T-helper 2 cell treated with Interferon-gamma antibody and Interleukin-4, amounts not matched to agents 100 ng/mL and 5 ng/mL, for 36 hours (primary cell): ENCODE results near the gene UNK. TPM values are rescaled to one million over a fixed set of nuclear protein-coding genes. Genes with fewer than 3 reads are reported as not detected.

Source experiments
- intact Hi-C: fragments of 100-400 bp; cut with micrococcal nuclease; formaldehyde crosslinking; loops from one replicate; pipeline ENCODE4 v1.15.1; 2023
- total RNA-seq: library from RNA; stranded (reverse); gene quantifications from 2 replicates; pipeline ENCODE4 v1.2.3, GENCODE V29; 2022

Gene UNK
- total RNA-seq, 1 donor from 2014 or later: 29.3 TPM

DNA sequence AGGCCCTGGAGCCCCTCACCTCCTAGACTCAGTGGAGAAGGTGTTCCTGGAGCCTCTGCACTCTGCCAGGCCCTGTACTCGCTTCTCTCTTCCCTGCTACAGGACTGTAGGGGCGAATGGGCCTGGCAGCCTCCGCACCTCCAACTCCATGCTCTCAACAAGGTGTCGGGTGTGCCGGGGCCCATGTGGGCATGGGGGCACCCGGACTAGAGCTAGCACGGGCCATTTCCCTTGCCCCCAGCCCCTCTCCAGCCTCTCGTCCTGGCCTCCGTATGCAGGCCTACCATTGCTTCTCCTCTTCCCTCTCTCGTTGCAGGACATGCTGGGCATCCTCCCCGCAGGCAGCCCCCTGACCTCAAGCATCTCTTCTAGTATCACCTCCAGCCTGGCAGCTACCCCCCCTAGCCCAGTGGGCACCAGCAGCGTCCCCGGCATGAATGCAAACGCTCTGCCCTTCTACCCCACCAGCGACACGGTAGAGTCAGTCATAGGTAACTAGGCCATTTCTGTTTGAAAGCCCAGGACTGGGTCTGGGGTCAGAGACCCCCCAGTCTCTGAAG lies 33.8 kb downstream of the UNK start:
- intact Hi-C loops: no loop called here

DNA sequence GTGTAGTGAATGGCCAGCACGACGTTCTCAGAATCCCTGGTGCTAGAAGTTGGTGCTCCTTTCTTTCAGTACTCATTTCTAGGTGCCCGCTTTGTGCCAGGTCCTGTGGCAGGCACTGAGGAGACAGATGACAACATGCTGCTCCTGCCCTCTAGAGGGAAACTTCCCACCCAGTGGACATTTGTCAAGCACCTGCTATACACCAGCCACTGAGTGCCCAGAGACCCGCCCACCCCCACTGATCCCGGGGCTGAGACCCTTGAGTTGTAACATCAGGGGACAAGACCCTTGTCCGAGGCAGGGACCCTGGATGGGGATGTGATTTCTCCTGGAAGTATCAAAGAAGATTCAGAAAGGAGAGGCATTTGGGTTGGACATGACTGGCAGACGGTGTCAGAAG lies 34.5 kb downstream of the UNK start:
- intact Hi-C loops: no loop called here

DNA sequence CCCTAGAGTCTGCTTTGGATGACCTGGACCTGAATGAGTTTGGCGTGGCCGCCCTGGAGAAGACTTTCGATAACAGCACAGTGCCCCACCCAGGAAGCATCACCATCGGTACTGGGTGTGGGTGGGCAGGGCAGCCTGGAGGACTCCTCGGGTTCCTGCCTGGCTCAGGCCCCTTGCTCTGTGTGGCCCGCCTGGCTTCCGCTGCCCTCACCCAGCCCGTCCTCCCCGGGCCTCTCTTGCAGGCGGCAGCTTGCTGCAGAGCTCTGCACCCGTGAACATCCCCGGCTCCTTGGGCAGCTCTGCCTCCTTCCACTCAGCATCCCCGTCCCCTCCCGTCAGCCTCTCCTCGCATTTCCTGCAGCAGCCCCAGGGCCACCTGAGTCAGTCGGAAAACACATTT lies 35.1 kb downstream of the UNK start:
- intact Hi-C loops: no loop called here

DNA sequence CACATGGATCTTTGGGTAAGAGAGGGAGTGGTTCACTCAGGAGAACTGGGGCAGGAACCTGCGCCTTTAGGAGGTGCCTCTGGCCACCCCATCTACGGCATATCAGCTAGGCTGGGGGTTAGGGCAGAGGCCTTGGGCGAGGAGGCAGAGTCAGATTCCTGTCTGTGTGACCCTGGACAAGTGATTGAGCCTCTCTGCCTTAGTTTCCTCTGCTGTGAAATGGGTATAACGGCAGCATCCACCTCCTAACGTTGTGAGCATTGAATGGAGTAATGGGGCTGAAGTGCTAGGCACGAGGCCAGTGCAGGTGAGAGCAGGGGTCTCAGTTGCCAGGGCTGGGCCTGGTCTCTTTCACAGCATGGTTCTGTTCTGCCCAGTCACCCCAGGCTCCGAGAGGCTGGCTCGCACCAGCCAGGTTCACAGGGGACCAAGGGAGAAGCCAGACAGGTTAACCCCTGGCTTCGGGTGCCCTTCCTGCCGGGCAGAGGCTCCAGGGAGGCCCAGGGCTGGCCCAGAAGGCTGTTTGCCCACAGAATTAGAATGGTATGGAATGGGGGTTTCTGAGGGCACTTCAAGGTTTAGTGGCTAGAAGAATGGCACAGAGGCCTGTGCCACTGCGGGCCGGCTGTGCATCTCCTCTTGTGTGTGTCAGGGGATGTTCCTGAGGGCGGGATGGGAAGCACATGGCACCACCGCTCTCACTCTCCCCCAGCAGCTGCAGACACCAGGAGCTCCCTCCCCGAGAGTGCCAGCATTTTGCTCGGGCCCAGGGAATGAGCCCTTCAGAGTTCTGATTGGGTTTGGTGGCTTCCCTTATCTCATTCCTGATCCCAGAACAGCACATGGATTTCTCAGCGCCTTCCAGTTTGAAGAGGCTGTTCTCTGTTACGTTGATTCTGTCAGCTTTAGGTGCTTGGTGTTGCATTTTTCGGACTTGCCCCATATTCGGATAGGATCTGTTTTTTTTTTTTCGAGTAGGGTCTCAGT lies 35.8 kb downstream of the UNK start:
- intact Hi-C loops: no loop called here

DNA sequence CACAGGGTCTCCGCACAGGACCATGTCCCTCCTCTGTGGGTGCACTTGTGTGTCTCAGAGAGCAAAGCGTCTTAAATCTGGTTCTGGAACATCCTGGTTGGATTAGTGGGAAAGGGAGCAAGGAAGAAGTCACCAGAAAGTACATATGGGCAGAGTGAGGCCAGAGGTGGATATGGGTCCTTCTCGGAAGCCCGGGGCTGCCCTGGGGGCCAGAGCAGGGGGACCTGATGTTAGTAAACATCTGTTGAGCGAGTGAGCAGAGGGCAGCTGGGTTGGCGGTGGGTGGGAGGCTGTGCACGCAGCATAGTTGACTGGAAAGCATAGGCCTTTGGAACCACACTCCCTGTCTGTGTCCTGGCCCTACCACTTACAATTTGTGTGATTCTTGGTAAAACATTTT lies 36.9 kb downstream of the UNK start:
- intact Hi-C loops: no loop called here

DNA sequence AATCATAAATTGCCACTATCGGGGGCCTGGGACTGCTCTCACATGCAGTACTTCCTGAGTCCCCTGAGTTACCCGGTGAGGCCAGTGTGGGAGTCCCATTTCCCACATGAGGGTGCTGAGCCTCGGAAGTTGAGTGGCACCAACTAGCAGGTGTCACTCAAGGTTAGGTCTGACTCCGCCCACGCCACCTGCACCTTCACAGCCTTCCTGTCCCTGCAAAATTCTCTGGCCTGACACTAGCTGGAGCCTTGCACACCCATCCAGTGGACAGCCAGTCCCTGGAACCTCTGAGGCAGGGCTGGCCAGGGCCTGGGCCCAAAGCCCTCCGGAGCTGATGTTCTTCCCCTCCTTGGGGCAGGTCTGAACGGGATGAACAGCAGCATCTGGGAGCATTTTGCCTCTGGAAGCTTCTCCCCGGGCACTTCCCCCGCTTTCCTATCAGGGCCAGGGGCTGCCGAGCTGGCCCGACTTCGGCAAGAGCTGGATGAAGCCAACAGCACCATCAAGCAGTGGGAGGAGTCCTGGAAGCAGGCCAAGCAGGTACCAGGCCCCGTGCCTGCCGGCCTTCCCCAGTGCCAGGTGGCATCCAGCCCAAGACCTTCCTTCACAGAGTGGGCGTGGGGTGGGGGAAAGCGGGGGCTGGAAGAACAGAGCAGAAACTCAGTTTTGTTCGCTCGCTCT lies 37.7 kb downstream of the UNK start:
- intact Hi-C loops: no loop called here

DNA sequence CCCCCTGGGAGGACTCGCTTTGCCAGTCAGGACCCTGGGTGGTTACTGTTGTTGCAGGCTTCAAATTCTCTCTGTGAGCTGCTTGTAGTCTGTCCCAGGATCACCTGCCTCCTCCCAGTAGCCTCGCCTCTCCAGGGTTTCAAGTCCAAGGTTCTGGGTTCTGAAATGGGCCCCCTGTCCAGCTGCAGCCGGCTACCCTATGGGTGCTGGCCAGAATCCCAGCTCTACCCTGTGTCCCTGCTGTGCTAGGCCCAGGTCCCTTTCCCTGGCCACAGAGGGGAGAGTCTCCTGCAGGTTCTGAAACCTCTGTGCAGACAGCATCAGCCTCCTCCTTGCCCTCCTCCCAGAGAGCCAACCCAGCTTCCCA lies 38.2 kb downstream of the UNK start:
- intact Hi-C loops: no loop called here

DNA sequence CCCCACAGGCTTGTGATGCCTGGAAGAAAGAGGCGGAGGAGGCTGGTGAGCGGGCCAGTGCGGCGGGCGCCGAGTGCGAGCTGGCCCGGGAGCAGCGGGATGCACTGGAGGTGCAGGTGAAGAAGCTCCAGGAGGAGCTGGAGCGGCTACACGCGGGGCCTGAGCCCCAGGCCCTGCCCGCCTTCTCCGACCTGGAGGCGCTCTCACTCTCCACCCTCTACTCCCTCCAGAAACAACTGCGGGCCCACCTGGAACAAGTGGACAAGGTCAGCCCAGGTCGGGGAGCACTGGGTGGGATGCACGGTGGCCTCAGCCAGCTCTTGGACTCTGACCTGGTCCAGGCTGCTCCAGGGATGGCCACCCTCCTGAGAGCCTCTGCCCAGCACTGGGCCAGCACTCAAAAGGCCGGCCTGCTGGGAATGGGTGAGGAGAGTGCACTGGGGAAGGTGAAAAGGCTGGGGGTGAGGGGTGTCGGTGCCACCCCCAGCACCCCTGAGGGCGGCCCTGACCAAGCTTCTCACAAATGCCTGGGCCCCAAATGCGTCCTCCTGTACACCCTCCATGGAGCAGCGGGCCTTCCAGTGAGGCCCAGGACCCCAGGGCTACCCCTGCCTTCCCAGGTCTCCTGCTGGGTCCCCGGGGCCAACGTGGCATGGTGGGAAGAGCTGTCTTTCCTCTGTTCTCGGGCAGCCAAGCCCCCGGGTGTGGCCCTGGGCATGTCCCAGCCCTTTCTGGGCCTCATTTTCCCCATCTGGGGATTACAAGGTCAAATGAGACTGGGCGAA lies 38.8 kb downstream of the UNK start:
- intact Hi-C loops: no loop called here

DNA sequence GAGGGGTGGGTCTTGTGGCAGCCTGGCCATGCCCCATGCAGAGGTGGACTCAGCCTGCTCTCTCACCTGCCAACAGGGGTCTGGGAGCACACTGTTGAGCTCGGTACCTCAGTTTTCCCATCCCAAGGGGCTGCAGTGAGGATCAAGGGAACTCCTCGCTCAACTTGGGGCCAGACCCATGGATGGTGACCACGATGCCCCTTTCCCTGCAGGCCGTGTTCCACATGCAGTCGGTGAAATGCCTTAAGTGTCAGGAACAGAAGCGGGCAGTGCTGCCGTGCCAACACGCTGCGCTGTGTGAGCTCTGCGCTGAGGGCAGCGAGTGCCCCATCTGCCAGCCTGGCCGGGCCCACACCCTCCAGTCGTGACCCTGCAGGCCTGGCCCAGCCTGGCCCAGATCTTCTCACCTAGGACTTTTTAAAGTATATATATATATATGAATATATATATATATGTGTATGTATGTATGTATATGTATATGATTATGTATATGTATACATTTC lies 39.5 kb downstream of the UNK start:
- intact Hi-C loops: no loop called here

DNA sequence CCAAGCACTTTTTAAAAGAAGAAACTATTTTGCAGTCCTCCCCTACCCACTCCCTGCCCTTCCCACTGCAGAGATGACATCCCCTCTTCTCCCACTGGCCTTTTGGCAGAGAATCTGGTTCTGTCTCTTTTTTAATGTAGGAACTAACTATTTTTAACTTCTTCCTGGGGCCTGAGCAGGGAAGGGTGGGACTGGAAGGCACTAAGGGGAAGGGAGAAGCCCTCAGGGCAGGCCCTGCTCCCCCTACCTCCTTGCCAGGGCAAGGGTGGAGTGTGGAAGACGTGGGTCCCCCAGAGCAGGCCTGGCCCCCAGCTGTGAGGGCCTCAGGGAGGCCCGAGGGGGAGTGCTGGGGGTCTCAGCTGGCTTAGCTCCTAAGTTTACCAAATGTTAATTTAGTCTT lies 40.1 kb downstream of the UNK start:
- intact Hi-C loops: no loop called here

DNA sequence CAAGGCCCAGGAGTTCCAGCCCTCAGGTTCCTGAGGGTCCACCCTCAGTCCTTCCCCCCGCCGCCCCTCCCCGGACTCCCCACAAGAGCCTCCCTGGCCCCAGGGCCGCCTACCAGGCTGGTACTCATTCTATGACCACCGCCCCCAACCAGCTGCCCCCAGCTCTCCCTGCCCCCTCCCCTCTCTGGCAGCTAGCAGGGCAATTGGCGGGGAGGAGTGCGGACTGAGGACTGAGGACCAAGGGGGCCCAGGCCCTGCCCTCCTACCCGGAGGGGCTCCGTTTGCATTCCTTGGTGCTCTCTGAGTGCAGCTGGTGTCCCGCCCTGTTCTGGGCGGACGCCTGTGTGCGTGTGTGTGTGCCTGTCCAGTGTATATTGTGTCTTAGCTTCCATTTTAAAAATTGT lies 40.5 kb downstream of the UNK start:
- intact Hi-C loops: no loop called here

DNA sequence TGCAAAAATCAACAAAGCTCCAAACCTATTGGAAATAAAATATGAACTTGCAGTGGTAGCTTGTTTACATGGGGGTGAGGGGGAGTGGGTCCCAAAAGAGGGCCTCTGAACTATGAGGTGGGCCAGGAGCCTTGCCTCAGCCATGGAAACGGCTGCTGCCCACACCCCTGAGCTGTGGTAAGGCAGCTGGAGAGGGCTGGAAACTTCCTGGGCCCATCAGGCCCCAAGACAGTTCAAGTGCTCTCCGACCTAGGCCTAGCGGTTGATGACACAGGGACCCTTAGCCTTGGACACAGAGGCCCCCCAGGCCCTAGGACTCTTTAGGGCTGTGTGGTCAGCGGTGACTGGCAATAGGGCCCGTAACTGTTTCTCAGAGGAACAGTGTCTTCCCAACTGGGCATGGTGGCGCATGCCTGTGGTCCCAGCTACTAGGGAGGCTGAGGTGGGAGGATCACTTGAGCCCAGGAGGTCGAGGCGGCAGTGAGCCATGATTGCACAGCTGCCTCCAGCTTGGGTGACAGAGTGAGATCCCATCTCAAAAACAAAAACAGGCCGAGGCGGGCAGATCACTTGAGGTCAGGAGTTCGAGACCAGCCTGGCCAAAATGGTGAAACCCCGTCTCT lies 41.3 kb downstream of the UNK start:
- intact Hi-C loops: loop anchor here (2.0 kb wide), 1 partner anchor 39 kb away; no protein-coding TSS in a partner anchor

DNA sequence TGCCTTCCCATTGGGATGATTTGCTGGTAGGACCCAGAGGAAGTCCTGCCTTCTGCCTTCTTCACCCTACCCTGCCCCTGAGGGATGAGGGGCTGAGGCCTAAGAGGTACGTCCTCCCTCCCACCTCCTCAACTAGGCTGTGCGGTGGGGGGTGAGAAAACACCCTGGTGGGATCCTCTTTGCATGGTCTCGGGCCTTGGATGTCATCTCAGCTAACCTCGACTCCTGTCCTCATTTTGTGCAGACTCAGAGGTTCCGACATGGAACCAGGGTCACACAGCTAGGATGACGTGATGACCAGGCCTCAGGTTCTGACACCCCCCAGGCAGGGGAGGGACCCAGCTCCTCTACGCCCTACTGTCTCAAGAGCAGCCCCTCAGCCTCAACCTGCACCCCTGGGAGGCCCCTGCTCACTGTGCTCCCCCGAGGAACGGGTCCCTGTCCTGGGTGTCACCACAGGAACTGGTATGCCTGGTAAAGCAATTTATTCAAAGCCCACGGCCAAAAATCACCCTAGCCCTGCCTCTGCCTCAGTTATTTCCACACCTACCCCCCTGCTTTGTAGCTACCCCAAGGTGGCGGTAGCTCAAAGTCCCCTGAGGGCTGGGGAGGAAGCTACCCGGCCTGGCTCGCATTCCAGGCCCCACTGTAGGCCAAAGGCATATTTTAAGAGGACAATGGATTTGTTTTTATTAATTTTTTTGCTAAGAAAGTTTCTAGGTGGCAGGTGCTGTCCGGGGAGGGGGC lies 42.1 kb downstream of the UNK start:
- intact Hi-C loops: loop anchor here (2.0 kb wide), 1 partner anchor 40 kb away; no protein-coding TSS in a partner anchor

DNA sequence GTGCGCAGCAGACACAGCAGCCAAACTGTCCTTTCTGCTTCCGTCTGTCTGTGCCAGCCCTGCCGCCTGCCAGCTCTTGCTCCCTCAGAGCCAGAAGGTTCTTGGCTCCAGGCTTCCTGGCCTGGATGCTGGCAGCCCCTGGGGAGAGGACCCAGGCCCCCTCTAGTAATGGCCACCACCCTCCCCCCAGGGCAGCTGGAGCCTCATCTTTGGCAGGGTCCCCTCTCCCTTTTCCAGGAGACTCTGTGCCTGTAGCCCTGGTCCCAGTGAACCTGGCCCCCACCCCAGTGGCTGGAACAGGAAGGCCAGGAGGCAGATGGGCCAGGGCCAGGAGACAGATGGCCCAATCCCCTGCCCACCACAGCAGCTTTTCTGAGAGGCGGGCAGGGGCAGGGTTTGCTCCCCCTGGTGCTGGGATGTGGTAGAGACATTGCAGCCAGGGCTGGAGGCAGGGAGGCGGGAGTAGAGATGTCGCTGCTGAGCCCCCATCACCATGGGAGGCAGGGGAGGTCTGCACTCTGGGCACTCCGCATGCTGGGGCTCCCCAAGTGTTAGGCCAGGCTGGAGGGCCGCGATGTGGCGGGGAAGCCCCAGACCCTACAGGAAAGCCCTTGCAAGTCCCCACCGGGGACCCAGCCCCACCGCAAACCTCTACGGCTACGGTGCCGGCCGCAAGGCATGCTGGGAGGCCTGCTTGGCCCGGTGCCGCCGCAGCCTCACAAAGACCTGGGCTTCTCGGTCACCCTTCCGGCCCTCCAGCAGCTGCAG lies 42.9 kb downstream of the UNK start:
- intact Hi-C loops: loop anchor here (2.0 kb wide), 1 partner anchor 41 kb away; no protein-coding TSS in a partner anchor

DNA sequence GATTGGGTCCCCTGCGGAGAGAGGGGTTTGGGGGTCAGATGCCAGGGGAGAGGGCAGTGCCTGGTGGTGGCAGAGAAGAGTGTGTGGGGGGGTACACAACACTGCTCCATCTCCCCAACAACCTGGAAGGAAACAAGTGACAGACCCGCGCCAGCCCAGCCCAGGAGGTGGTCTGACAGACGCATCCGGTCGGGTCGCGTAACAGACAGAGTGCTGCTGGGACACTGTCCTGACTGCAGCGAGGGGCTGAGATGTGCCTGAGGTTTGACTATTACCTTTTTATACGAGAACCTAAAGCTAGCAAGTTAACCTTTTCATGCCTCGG lies 43.4 kb downstream of the UNK start:
- intact Hi-C loops: no loop called here

DNA sequence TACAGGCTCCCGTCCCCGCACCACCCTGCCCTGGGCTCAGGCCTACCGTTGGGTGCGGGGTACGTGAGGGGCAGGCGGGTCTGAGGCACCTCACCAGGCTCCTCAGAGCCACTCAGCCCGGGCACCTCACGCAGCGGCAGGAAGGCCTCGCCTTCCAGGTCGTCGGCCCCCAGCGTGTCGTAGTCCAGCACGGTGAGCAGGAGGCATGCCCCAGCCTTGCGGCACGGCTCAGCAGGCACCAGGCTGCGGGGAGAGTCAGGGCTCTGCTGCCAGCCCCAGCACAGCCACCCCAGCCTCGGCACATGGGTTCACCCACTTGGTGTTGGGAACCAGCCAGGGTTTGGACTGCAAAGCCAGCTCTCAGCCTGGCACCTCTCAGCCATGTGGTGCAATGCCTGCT lies 44.1 kb downstream of the UNK start:
- intact Hi-C loops: no loop called here

DNA sequence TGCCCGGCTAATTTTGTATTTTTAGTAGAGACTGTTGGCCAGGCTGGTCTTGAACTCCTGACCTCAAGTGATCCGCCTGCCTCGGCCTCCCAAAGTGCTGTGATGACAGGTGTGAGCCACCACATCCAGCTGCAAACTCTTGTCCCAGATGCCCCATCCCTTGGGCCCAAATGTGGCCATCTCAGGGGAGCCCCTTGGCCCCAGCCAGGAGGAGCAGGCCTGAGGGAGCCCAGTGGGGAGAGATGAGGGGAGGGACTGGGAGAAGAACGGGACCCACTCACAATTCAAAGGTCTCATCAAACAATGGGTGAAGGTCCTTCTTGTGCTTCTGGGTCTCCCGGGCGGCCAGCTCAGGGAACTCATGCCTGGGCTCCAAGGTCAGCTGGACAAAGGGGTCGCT lies 45.1 kb downstream of the UNK start:
- intact Hi-C loops: no loop called here

DNA sequence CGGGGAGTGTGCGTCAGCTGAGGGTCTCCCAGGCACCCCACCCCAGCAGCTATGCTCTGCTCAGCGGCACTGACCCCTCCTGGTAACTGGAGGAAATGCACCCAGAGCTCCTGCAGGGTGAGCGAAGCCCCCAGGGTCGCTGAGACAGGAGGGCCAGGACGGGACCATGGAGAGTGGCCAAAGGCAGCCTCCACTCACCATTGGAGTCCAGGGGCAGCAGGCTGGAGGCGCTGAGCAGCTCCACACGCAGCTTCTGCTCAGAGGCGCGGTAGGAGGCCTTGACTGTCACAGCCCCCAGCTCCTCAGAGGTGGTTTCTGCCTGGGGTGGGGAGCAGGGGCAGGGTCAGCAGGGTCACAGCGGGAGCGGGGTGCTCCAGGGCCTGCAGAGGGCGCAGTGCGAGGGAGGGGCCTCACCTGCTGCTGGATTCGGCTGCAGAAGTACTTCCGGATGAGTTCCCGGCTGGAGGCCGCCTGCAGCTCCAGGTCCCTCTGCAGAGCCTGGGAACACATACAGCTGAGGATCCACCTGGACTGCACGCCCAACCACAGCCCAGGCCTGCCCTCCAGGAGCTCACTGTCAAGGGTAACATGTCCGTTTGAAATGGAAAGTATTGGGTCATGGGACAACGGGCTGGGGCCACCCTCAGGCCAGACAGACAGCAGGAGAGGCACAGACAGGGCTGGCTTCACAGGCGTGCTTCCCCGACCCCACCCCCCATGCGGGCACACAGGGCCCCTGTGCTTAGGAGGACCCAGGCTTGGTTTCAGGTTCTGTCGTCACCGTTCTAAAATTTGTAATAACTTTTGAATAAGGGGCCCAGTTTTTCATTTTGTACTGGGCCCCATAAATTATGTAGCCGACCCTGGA lies 45.8 kb downstream of the UNK start:
- intact Hi-C loops: no loop called here
